Measurements from ENCODE around the gene SPACDR. TPM values are rescaled to one million over a fixed set of nuclear protein-coding genes. Genes with fewer than 3 reads are reported as not detected.

The SPACDR gene
- total and polyA plus RNA-seq, 2 donors (not counting 1 experiment from before 2014, with no cell fraction given) = 2.1 to 3.7 TPM

DNA sequence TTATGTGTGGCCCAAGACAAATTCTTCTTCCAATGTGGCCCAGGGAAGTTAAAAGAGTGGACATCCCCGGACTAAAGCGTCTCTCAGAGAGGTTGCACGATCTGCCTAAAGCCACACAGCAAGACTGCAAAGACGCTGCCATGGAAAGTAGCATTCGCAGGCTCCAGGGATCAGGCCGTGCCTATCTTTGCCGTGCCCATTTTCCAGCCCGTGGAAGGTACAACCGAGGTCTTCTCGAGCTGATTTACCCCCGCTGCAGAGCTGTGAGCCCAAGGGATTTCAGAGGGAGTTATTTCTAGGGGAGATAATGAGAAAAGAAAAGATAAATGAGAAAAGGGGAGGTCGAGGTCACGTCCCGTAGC is 18.6 kb upstream of the SPACDR start:
- Histone ChIP-seq H2AFZ (ENCODE audit: insufficient read depth, low read depth, low read length, poor library complexity, severe bottlenecking) (peak overlapping the region; percentile 86), H3K9ac (ENCODE audit: low read length) (peak overlapping the region; percentile 69), H3K79me2 (ENCODE audit: control insufficient read depth, insufficient read depth, low read length) (peaks cover 21% of the 10 kb centered on the region), H3K4me1 (ENCODE audit: control insufficient read depth in 2 of 2, insufficient read depth in 2 of 2, low read length in 2 of 2) (peaks cover 11 to 18% of the 10 kb centered on the region in 2 donors), H3K4me3 (ENCODE audit: control extremely low read depth in 1 of 5, extremely low read depth in 1 of 5, insufficient read depth in 1 of 5, low read depth in 2 of 5, low read length in 4 of 5) (peak overlapping the region in 4 of 5 experiments; percentile 36 to 67 (median 49)), H3K36me3 (replicated peaks in 1 of 2; ENCODE audit: control extremely low read depth in 1 of 2, control insufficient read depth in 1 of 2, extremely low read depth in 1 of 2, insufficient read depth in 2 of 2, low read length in 1 of 2) (no peaks in the 10 kb centered on the region), H3K27ac (ENCODE audit: low read length in 2 of 2) (no peak overlapping the region), H3K27me3 (replicated peaks in 1 of 4; ENCODE audit: control extremely low read depth in 1 of 4, control insufficient read depth in 3 of 4, insufficient read depth in 4 of 4, low read length in 3 of 4) (no peaks in the 10 kb centered on the region), H4K20me1 (ENCODE audit: control insufficient read depth, insufficient read depth, low read length, poor library complexity, severe bottlenecking) (peaks cover 6% of the 10 kb centered on the region), H3K9me3 (ENCODE audit: control extremely low read depth in 1 of 3, control insufficient read depth in 2 of 3, insufficient read depth in 1 of 3, low read length in 2 of 3) (no peaks in the 10 kb centered on the region), H3K4me2 (replicated peaks; ENCODE audit: low read depth, low read length, poor library complexity, severe bottlenecking) (peak overlapping the region; percentile 98)
- Mint-ChIP-seq H3K4me3 (peak overlapping the region; percentile 87), H3K27me3 (peaks cover 4% of the 10 kb centered on the region), H3K9me3 (ENCODE audit: insufficient read depth) (no peaks in the 10 kb centered on the region), H3K27ac (peak overlapping the region; percentile 37), H3K4me1 (peaks cover 11% of the 10 kb centered on the region)
- ATAC-seq (ENCODE audit: low read depth) (no peak), DNase-seq (no peak)
- no peak for TF ChIP-seq CTCF (IDR thresholded peaks at IDR 0.05)
- TF ChIP-seq EZH2 (IDR thresholded peaks at IDR 0.05; ENCODE audit: borderline replicate concordance, insufficient read depth, low read depth, low read length, poor library complexity, severe bottlenecking) = no peak
- ChIA-PET CTCF (interaction anchor here (0.6 to 5.6 kb wide), 23 partner anchors 8 to 503 kb away, joined by 3 to 80 read pairs (median 4); partner anchors contain the start of genes FBXO24, LRCH4, MEPCE and PCOLCE), POLR2A (interaction anchor here (0.6 to 1.5 kb wide), 2 partner anchors 54 to 139 kb away, joined by 3 to 5 read pairs; partner anchors contain the start of genes MEPCE and ZCWPW1)
- intact Hi-C loops (cut with micrococcal nuclease) = loop anchor here (1.0 kb wide), 3 partner anchors 13 to 77 kb away; no protein-coding TSS in a partner anchor
- 48% methylated on average over 14 of the region's 14 CpGs for WGBS (ENCODE audit: insufficient coverage)

DNA sequence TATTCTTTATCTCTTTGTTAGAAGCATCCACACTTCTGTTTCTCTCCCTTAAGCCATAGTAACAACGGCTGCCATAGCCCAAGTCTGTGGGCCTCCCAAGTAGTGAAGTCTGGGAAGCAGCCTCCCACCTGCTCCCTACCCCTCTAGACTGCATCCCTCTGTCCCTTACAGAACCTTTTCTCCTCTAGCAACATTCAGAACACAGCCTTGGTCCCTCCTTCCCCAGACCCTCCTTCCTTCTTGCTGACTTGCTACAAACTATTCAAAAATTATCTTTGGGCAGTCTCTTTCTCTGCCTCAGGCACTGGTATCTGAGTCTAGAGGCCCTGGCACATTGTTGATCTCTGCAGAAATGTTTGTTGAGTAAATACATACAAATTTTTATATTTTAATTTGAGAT is 17.4 kb upstream of the SPACDR start:
- ChIA-PET CTCF (interaction anchor here (0.6 to 5.6 kb wide), 9 partner anchors 12 to 580 kb away, joined by 3 to 80 read pairs (median 5); partner anchors contain the start of genes FBXO24, LRCH4, MEPCE and ZCWPW1), POLR2A (interaction anchor here (0.7 kb wide), 1 partner anchor 148 kb away, joined by 3 read pairs; no protein-coding TSS in a partner anchor)
- H3K9me3 ChIP-seq (ENCODE audit: control extremely low read depth in 1 of 3, control insufficient read depth in 2 of 3, insufficient read depth in 1 of 3, low read length in 2 of 3) = no peaks in the 10 kb centered on the region
- no peak overlapping the region for H3K9ac ChIP-seq (ENCODE audit: low read length)
- Mint-ChIP-seq H3K27ac (peak overlapping the region; percentile 42), H3K9me3 (ENCODE audit: insufficient read depth) (no peaks in the 10 kb centered on the region), H3K27me3 (peaks cover 4% of the 10 kb centered on the region), H3K4me1 (peaks cover 20% of the 10 kb centered on the region), H3K4me3 (peak overlapping the region; percentile 27)
- H3K36me3 ChIP-seq (replicated peaks in 1 of 2; ENCODE audit: control extremely low read depth in 1 of 2, control insufficient read depth in 1 of 2, extremely low read depth in 1 of 2, insufficient read depth in 2 of 2, low read length in 1 of 2) = no peaks in the 10 kb centered on the region
- H3K4me2 ChIP-seq (replicated peaks; ENCODE audit: low read depth, low read length, poor library complexity, severe bottlenecking) = no peak overlapping the region
- H3K79me2 ChIP-seq (ENCODE audit: control insufficient read depth, insufficient read depth, low read length) = peaks cover 33% of the 10 kb centered on the region
- WGBS (ENCODE audit: insufficient coverage) = 92% methylated on average over 1 of the region's 1 CpG
- peaks cover 18% of the 10 kb centered on the region for H4K20me1 ChIP-seq (ENCODE audit: control insufficient read depth, insufficient read depth, low read length, poor library complexity, severe bottlenecking)
- TF ChIP-seq CTCF (IDR thresholded peaks at IDR 0.05) (no peak), EZH2 (IDR thresholded peaks at IDR 0.05; ENCODE audit: borderline replicate concordance, insufficient read depth, low read depth, low read length, poor library complexity, severe bottlenecking) (no peak)
- H3K4me3 ChIP-seq (ENCODE audit: control extremely low read depth in 1 of 5, extremely low read depth in 1 of 5, insufficient read depth in 1 of 5, low read depth in 2 of 5, low read length in 4 of 5) = no peak overlapping the region
- intact Hi-C loops (cut with micrococcal nuclease) = no loop called here
- peaks cover 22 to 30% of the 10 kb centered on the region in 2 donors for H3K4me1 ChIP-seq (ENCODE audit: control insufficient read depth in 2 of 2, insufficient read depth in 2 of 2, low read length in 2 of 2)
- no peak overlapping the region for H2AFZ ChIP-seq (ENCODE audit: insufficient read depth, low read depth, low read length, poor library complexity, severe bottlenecking)
- no peak overlapping the region for H3K27ac ChIP-seq (ENCODE audit: low read length in 2 of 2)
- H3K27me3 ChIP-seq (replicated peaks in 1 of 4; ENCODE audit: control extremely low read depth in 1 of 4, control insufficient read depth in 3 of 4, insufficient read depth in 4 of 4, low read length in 3 of 4) = no peaks in the 10 kb centered on the region
- no peak for DNase-seq
- ATAC-seq (ENCODE audit: low read depth) = no peak
